Karpas-422 (cell line): ENCODE data around the gene ECM1. TPM values are rescaled to one million over a fixed set of nuclear protein-coding genes. Genes with fewer than 3 reads are reported as not detected.

Source experiments
- DNase-seq: peaks from one replicate; pipeline ENCODE4 v3.0.0-alpha.2; 2015
- H2AFZ ChIP-seq: fragments of 200-600 bp; sonication (generic); 2 replicates; pipeline ENCODE4 v1.6.1; 2014; ENCODE audit warnings: antibody characterized with exemption, low read length, mixed read lengths
- H3K27ac ChIP-seq: fragments of 200-600 bp; sonication (generic); 2 replicates; pipeline ENCODE4 v1.5.1; 2014; ENCODE audit warnings: mild to moderate bottlenecking, low read length, moderate library complexity
- H3K27me3 ChIP-seq: fragments of 200-600 bp; sonication (generic); 2 replicates; pipeline ENCODE4 v1.6.1; 2014; ENCODE audit warnings: low read length, mixed read lengths
- H3K36me3 ChIP-seq: fragments of 200-600 bp; sonication (generic); 2 replicates; pipeline ENCODE4 v1.6.1; 2014; ENCODE audit warnings: low read length, mixed read lengths; ENCODE audit not compliant: insufficient read depth
- H3K4me1 ChIP-seq: fragments of 200-600 bp; sonication (generic); 2 replicates; pipeline ENCODE4 v1.6.1; 2014; ENCODE audit warnings: mild to moderate bottlenecking, low read length, mixed read lengths
- H3K4me2 ChIP-seq: fragments of 200-600 bp; sonication (generic); 2 replicates; pipeline ENCODE4 v1.6.1; 2014; ENCODE audit warnings: low read length, low read depth, mild to moderate bottlenecking; ENCODE audit not compliant: poor library complexity, severe bottlenecking
- H3K4me3 ChIP-seq: fragments of 200-600 bp; sonication (generic); 2 replicates; pipeline ENCODE4 v1.5.1; 2014; ENCODE audit warnings: mild to moderate bottlenecking, antibody characterized with exemption, low read length, mixed read lengths
- H3K79me2 ChIP-seq: fragments of 200-600 bp; sonication (generic); 2 replicates; pipeline ENCODE4 v1.6.1; 2014; ENCODE audit warnings: mild to moderate bottlenecking, low read length, mixed read lengths
- H3K9ac ChIP-seq: fragments of 200-600 bp; sonication (generic); 2 replicates; pipeline ENCODE4 v1.6.0; 2014; ENCODE audit warnings: low read length
- H3K9me2 ChIP-seq: fragments of 200-600 bp; sonication (generic), shearing (Covaris generic); replicated peaks from 2 replicates; pipeline ENCODE4 v1.6.0; 2014; ENCODE audit warnings: mild to moderate bottlenecking, low read length, moderate library complexity; ENCODE audit not compliant: insufficient read depth
- H3K9me3 ChIP-seq: fragments of 300-700, 200-600 bp; sonication (generic); 2 replicates; pipeline ENCODE4 v1.6.1; 2014; ENCODE audit warnings: low read length, mixed read lengths
- H4K20me1 ChIP-seq: fragments of 200-600 bp; sonication (generic); 2 replicates; pipeline ENCODE4 v1.6.1; 2014; ENCODE audit warnings: mild to moderate bottlenecking, antibody characterized with exemption, low read length, low read depth; ENCODE audit not compliant: insufficient read depth
- total RNA-seq: library from RNA; depleted of rRNA; stranded (reverse); fragments of >200 nt; shearing (Covaris generic); gene quantifications from 2 replicates; pipeline ENCODE4 v1.2.3, GENCODE V29; 2014; ENCODE audit warnings: low replicate concordance

Gene ECM1
- total RNA-seq, 1 experiment from 2014 or later: 7.2 TPM

- Histone ChIP-seq H3K9me3 (no peaks in the 10 kb centered on the region), H3K9me2 (no peaks in the 10 kb centered on the region), H3K36me3 (0 out of 2 replicates have a peak, but pooled peaks cover 4% of the 10 kb centered on the region), H3K79me2 (no peaks in the 10 kb centered on the region), H3K4me1 (no peaks in the 10 kb centered on the region), H3K4me3 (no peak overlapping the region), H4K20me1 (no peaks in the 10 kb centered on the region), H3K27ac (no peak overlapping the region), H2AFZ (no peak overlapping the region), H3K4me2 (no peak overlapping the region), H3K9ac (no peak overlapping the region), H3K27me3 (no peaks in the 10 kb centered on the region)
- no peak for DNase-seq
Observed at GRCh38 chr1:150477320-150477719, 30.6 kb upstream of the ECM1 start.

GRCh38 chr1:150477733-150478132, 30.2 kb upstream of the ECM1 start:
- H4K20me1 ChIP-seq: no peaks in the 10 kb centered on the region
- 0 out of 2 replicates have a peak, but pooled peaks cover 4% of the 10 kb centered on the region for H3K36me3 ChIP-seq
- H3K4me2 ChIP-seq: no peak overlapping the region
- H3K4me1 ChIP-seq: no peaks in the 10 kb centered on the region
- H3K9ac ChIP-seq: no peak overlapping the region
- H3K27ac ChIP-seq: no peak overlapping the region
- H3K79me2 ChIP-seq: no peaks in the 10 kb centered on the region
- H3K27me3 ChIP-seq: no peaks in the 10 kb centered on the region
- H2AFZ ChIP-seq: no peak overlapping the region
- no peak for DNase-seq
- H3K9me3 ChIP-seq: no peaks in the 10 kb centered on the region
- H3K9me2 ChIP-seq: no peaks in the 10 kb centered on the region
- H3K4me3 ChIP-seq: no peak overlapping the region

- Histone ChIP-seq H3K27me3 (no peaks in the 10 kb centered on the region), H3K9me2 (no peaks in the 10 kb centered on the region), H4K20me1 (no peaks in the 10 kb centered on the region), H3K4me1 (no peaks in the 10 kb centered on the region), H3K4me2 (no peak overlapping the region), H3K4me3 (no peak overlapping the region), H2AFZ (no peak overlapping the region), H3K79me2 (no peaks in the 10 kb centered on the region), H3K9ac (no peak overlapping the region), H3K27ac (no peak overlapping the region), H3K9me3 (no peaks in the 10 kb centered on the region), H3K36me3 (no peaks in the 10 kb centered on the region)
- DNase-seq: no peak
Observed at GRCh38 chr1:150479370-150479769, 28.5 kb upstream of the ECM1 start.

- Histone ChIP-seq H3K4me3 (no peak overlapping the region), H3K4me2 (no peak overlapping the region), H3K36me3 (no peaks in the 10 kb centered on the region), H3K79me2 (no peaks in the 10 kb centered on the region), H3K9me3 (no peaks in the 10 kb centered on the region), H3K4me1 (no peaks in the 10 kb centered on the region), H3K9ac (no peak overlapping the region), H3K27me3 (no peaks in the 10 kb centered on the region), H2AFZ (no peak overlapping the region), H3K27ac (no peak overlapping the region), H4K20me1 (no peaks in the 10 kb centered on the region), H3K9me2 (no peaks in the 10 kb centered on the region)
- no peak for DNase-seq
Observed at GRCh38 chr1:150479927-150480352, 28.0 kb upstream of the ECM1 start.

- H3K4me1 ChIP-seq: peaks cover 10% of the 10 kb centered on the region
- H2AFZ ChIP-seq: no peak overlapping the region
- H3K9ac ChIP-seq: no peak overlapping the region
- no peaks in the 10 kb centered on the region for H4K20me1 ChIP-seq
- H3K4me3 ChIP-seq: no peak overlapping the region
- H3K9me2 ChIP-seq: no peaks in the 10 kb centered on the region
- H3K4me2 ChIP-seq: no peak overlapping the region
- no peak overlapping the region for H3K27ac ChIP-seq
- peaks cover 22% of the 10 kb centered on the region for H3K79me2 ChIP-seq
- no peak for DNase-seq
- no peaks in the 10 kb centered on the region for H3K27me3 ChIP-seq
- peaks cover 3% of the 10 kb centered on the region; the same call in 1 of the 2 replicates for H3K36me3 ChIP-seq
- H3K9me3 ChIP-seq: no peaks in the 10 kb centered on the region
Observed at GRCh38 chr1:150484431-150484830, 23.5 kb upstream of the ECM1 start.

- Histone ChIP-seq H3K27me3 (no peaks in the 10 kb centered on the region), H3K27ac (no peak overlapping the region), H3K79me2 (peaks cover 23% of the 10 kb centered on the region), H4K20me1 (no peaks in the 10 kb centered on the region), H3K9me2 (no peaks in the 10 kb centered on the region), H3K9me3 (no peaks in the 10 kb centered on the region), H3K9ac (no peak overlapping the region), H3K36me3 (peaks cover 4% of the 10 kb centered on the region; the same call in 1 of the 2 replicates), H3K4me2 (no peak overlapping the region), H3K4me1 (peaks cover 10% of the 10 kb centered on the region), H2AFZ (no peak overlapping the region), H3K4me3 (no peak overlapping the region)
- DNase-seq: no peak
Observed at GRCh38 chr1:150484861-150485260, 23.0 kb upstream of the ECM1 start.

- Histone ChIP-seq H3K79me2 (peaks cover 23% of the 10 kb centered on the region), H3K9ac (peak within 1 kb of the TSS; percentile 84), H4K20me1 (no peaks in the 10 kb centered on the region), H3K4me1 (peaks cover 10% of the 10 kb centered on the region), H3K4me3 (peak within 1 kb of the TSS; percentile 86), H3K9me2 (no peaks in the 10 kb centered on the region), H2AFZ (peak within 1 kb of the TSS; percentile 95), H3K27me3 (no peaks in the 10 kb centered on the region), H3K4me2 (peak within 1 kb of the TSS; percentile 87), H3K36me3 (peaks cover 16% of the 10 kb centered on the region; the same call in 1 of the 2 replicates), H3K9me3 (no peaks in the 10 kb centered on the region), H3K27ac (peak within 1 kb of the TSS; percentile 41; the same call in 1 of the 2 replicates)
- peak; percentile 99 for DNase-seq
Observed at GRCh38 chr1:150486966-150487762, 20.7 kb upstream of the ECM1 start, which contains the start of gene TARS2. TARS2 (plus strand) TSS chr1:150487419; CDS start chr1:150487451, 32 bp downstream.

- H3K9ac ChIP-seq: peak overlapping the region; percentile 84
- peaks cover 23% of the 10 kb centered on the region for H3K79me2 ChIP-seq
- H3K9me3 ChIP-seq: no peaks in the 10 kb centered on the region
- peak overlapping the region; percentile 41; the same call in 1 of the 2 replicates for H3K27ac ChIP-seq
- H4K20me1 ChIP-seq: no peaks in the 10 kb centered on the region
- H3K4me3 ChIP-seq: peak overlapping the region; percentile 86
- H3K27me3 ChIP-seq: no peaks in the 10 kb centered on the region
- H3K36me3 ChIP-seq: peaks cover 18% of the 10 kb centered on the region
- H3K4me1 ChIP-seq: peaks cover 10% of the 10 kb centered on the region
- peak; percentile 66 for DNase-seq
- H3K4me2 ChIP-seq: peak overlapping the region; percentile 87
- no peak overlapping the region for H2AFZ ChIP-seq
- no peaks in the 10 kb centered on the region for H3K9me2 ChIP-seq
Observed at GRCh38 chr1:150487763-150488115, 20.2 kb upstream of the ECM1 start.
